ENCODE results near the gene SERTAD2.

The SERTAD2 gene

DNA sequence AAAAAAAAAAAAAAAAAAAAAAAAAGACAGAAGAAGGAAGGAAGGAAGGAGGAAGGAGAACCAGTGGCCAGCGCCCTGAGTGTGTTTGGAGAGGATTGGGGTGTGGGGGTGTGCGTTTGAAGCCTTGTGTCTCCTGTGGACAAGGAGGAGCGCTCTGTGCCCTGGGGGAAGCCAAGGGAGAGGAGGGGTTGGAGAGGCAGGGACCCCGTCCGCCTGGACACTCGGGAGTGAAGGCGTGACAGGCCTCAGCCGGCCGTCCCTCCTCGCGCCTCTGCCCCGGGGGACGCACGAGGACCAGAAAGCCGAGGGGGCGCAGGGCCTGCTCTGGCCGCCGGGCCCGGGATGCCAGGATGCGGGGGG, 44.9 kb downstream of the SERTAD2 start:
- no peak for DNase-seq (ENCODE audit: low read depth in 2 of 2)

DNA sequence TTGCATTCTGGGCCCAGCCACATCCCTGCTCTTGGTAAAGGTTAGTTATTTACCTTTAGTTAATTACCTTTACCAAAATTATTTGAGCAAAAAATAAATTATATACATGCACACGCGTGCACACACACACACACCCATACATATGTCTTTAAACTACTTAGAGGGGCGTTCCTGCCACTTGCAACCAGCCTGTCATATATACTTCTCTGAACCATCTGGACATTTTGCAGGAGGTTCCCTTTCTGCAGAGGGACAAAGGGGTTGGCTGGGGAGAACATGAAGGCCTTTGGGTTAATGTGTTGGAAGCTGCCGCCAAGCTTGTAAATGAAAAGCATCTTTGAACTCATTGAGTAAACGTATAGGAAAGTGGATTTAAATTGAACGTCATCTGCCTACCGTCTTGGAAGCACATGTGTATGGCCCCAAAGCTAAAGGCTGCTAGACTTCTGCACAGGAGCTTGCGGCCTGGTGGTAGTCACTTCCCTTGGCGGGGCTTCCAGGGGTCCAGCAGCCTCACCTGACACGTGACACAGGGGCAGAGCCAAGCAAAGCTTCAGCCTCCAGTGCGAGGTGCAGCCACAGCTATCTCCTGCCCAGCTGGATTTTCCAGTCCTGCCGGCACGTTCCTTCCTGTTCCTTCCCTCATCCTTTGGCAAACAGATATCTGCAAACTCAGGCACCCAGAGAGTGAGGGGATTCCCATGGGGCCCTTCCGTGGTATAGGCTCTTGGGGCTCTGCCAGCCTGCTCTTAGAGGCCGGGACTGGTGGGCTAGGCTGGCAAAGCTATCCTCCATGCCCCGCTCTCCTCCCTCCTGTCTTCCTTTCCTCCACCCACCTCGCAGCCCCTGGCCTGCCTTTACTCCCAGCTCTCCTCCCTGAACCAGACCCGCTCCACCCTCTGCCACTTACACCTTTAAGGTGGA, 46.1 kb downstream of the SERTAD2 start:
- no peak for DNase-seq (ENCODE audit: low read depth in 2 of 2)

DNA sequence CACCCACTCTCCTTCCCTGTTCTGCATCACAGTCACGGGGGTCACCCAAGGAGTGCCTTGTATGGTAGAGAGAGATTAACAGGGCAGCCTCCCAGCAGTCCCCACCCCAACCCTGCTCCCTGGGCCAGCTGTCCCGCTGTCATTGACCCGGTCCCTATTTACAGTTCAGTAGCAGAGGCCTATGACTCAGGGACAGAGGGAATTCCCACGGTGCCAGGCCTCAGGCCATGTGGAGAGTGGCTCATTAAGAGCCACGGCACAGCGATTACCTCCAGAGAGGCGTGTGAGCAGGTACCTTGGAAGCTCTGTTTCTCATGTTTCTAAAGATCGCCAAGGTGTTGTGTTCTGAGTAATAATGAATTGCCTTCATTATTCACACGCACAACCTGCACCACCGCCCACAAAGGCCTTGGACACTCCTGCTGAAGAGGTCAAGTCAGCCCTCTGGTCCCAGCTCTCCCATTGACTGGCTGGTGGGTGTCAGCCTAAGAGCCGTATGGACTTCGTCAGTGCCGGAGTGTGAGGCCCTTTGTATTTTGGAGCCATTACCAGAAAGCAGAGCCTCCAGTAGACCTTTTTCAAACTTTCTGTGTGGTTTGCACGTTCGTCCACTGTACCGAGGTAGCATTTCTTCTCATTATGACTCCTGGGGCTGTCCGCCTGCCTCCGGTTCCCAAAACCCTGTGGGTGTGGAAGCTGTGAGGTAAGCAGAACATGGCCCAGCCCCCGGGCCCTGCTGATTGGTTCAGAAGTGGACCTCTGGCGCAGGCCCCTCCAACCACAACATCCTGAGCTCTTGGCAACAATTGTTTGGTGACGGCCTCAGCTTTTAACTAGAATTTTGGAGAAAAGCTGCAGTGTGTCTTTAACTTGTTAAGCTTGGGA, 47.0 kb downstream of the SERTAD2 start:
- DNase-seq (ENCODE audit: low read depth in 2 of 2) = peak; percentile 66 to 79

DNA sequence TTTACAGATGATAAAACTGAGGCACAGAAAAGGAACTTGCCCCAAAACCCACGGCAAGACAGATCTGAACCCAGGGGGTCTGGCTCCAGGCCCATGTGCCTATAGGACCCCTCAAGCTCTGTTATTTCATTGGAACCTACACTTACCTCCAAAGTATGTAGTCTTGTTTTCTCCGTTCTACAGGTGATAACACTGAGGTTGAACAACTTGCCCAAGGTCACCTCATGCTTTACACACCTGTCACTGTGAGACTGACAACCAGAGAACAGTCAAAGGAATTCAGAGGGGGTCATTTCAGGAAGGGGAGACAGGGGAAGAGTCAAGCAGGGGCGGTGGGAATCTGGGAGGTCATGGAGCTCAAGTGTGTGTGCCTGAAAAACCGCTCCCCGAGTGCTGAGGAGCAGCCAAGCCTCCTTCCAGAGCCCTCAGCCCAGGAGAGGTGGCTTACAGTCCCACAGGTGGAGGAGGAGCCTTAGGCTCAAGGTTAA, 47.7 kb downstream of the SERTAD2 start:
- no peak for DNase-seq (ENCODE audit: low read depth in 2 of 2)

DNA sequence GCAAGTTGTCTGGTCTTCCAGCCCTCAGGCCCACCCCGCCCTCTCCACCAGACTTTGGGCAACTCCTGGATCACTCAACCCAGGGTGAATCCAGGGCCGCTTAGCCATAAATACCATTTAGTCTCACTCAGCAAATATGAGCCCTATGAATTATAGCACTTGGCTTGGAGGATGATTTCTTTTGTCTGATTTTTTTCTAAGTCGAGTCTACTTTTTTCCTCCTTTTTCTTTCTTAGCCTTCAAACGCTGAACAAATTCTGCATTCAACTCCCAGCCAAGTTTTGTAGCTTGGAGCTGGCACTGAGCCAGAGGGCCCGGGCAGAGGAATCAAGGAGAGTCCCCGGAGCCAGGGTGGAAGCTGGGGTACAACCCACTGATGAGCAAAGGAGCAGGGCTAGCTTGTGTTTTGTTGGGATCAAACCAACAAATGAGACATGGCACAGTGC, 48.7 kb downstream of the SERTAD2 start:
- no peak for DNase-seq (ENCODE audit: low read depth in 2 of 2)

DNA sequence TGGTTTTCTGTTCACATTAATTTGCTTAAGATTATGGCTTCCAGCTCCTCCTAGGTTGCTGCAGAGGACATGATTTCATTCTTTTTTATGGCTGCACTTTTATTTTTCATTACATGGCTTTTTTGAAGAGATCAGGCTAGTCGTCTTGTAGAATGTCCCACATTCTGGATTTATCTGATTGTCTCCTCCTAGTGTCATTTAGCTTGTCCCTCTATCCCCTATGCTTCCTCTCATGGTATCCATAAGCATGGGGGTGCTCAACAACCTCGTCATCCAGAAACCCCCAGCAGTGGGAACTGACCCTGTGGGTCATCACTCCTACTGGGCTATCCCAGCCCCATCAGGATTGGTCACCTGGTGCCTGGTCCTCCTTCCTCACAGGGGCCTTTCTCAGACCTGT, 49.6 kb downstream of the SERTAD2 start:
- DNase-seq (ENCODE audit: low read depth in 2 of 2) = no peak

DNA sequence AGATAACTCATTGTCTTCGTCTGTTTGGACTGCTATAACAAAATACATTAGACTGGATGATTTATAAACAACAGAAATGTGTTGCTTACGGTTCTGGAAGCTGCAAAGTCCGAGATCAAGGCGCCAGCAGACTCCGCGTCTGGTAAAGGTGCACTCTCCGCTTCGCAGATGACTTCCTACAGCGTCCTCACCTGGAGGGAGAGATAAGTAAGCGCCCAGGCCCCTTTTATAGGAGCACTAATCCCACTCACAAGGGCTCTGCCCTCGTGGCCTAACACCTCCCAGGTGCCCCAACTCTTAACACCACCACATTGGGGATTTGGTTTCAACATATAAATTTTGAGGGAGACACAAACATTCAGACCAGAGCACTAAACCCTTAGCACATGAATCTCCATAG, 51.3 kb downstream of the SERTAD2 start:
- DNase-seq (ENCODE audit: low read depth in 2 of 2) = no peak

DNA sequence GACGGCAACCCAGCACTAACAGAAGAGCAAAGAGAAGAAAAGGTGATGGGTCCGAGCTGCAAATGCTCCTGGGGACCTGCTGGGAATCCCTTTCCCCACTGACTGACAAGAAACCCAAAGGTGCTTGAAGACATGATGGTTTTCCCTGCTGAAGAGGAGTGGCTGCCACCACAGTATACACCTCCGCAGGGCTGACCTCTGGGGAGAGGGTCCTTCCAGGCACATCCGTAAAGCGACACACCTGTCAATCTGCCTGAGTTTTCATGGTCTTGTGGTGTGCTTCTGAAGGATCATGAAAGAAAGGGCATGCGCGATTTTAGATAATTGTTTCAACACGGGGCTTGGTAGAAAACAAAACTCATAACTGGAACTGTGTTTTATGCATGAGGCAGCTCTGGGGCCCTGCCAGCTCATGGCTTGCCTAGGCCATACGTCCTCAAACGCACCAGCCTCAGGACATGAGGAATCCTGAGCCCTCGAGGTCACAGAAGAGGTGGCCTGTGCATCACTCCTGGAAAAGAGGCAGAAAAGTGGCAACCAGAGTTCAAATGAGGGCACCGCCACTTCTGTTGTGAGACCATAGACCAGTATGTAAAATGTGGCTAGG, 51.8 kb downstream of the SERTAD2 start:
- no peak for DNase-seq (ENCODE audit: low read depth in 2 of 2)

DNA sequence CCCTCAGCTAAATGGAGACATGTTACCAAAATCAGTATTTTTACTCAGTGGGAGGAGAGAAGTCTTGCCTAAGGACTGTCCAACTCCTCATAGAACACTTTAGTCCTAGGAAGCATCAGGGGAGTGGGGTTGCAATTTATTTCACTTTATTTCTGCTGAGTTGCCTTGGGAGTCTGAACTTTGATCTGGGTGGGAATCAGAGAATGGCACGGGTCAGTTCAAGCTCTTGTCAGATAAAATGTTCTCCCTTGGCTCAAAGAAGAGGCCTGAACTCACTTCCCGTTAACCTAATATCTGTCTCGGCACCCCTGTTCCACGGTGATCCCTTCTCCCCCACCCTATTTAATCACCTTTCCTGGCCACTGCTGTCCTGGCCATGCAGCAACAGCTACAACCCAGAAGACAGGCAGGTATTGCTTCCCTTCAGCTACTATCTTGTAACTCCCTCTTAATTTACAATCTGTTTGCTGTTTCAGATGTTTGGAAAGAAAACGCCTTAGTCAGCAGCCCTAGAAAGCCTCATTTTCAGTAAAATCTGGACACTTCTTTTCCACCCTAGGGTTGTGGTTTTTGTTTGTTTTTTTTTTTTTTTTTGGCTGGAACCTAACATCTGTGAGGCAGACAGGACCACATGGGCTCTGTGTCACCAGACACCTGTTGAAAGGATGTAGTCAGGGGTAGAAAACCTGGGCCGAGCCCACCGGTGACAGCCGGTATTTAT, 52.5 kb downstream of the SERTAD2 start:
- no peak for DNase-seq (ENCODE audit: low read depth in 2 of 2)

DNA sequence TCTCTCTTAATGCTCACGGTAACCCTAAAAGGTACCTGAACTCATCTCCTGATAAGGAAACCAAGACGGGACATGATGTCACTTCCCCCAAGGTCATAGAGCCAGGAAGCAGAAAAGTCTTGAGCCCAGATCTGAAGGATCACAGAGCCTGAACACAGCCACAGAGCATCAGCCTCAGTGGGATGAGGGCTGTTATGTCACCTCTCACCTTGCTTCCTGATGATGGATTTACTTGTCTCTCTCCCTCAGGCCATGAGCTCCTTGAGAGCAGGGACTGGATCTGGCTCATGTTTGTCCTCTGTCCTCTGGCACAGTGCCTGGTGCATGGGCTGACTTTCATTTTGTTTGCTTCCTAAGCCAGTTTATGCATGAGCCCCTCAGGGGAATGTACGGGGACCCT, 54.2 kb downstream of the SERTAD2 start:
- DNase-seq (ENCODE audit: low read depth in 2 of 2) = no peak

DNA sequence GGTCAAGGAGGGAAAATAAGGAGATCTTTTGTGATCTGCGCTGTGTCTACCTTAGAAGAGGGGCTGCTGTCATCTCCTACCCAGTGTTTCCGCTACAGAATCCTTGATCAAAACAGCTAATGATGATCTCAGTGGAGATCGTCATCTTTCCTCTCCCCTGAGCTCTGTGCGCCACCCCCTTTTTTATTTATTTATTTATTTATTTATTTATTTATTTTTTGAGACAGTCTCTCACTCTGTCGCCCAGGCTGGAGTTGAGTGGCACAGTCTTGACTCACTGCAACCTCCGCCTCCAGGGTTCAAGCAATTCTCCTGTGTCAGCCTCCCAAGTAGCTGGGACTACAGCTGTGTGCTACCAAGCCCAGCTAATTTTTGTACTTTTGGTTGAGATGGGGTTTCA, 55.5 kb downstream of the SERTAD2 start:
- no peak for DNase-seq (ENCODE audit: low read depth in 2 of 2)

DNA sequence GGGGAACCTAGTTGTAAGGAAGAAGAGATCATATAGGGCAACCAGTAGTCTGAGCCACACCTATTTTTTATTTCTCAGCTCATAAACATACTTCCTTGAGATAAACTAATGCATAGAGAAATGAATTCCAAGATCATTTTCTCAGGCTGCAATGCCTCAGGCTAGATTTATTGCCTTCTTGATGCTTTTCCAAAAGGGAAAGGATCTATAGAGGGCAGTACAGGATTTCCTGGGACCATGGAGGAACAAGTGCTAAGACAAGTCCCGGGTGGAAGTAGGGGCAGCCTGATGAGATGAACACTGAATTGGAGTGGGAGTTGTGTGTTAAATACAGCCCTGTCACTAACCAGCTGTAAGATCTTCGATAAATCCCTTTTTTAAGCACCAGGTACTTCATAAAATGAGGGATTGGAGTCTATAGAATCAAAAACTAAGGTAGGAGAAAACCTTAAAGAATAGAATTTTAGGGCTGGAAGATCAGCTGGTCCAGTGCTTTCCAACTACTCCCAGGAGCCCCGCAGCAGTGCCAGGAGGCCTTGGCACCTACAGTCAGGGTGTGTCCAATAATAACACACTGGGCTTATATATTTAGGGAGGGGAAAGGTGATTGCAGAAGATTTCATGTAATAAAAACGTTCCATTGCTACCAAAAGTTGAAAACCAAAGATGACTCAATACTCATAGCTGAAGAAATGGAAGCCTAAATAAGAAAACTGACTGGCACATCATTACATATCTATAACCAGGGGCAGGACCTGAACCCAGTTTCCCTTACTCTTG, 58.1 kb downstream of the SERTAD2 start:
- DNase-seq (ENCODE audit: low read depth in 2 of 2) = no peak

DNA sequence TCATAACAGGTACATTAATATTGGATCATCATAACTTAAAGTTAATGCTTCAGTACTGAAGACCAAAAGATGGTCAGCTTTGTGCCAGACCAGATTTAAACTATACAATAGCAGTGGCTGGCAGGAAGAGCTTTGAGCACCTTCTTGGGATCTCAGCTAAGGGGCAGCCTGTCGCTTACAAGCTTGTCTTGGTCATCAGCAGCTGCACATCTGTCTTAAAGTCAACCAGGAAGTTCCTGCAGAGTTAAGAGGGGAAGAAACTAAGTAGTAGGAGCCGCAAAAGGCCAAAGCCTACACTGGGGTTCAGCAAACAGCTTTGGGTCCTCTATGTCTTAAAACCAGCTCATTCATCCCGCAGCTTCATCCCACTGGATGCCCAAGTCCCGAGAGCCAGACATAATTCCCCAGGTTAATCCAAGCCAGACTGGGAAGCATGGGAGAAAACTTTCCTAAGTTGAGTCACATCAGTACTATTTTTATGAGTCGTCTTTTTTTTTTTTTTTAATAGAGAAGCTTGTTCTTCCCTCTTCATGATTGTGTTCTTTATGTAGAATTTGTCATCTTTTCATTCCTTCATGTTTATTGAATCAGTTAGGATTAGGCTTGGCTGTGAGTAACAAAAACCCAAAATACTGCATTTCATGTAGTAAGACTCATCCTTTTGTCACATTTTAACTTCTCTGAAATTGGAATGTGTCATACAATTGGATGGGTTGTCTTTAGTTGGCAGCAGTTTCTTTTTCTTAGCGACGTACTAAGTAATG, 59.3 kb downstream of the SERTAD2 start:
- DNase-seq (ENCODE audit: low read depth in 2 of 2) = no peak

DNA sequence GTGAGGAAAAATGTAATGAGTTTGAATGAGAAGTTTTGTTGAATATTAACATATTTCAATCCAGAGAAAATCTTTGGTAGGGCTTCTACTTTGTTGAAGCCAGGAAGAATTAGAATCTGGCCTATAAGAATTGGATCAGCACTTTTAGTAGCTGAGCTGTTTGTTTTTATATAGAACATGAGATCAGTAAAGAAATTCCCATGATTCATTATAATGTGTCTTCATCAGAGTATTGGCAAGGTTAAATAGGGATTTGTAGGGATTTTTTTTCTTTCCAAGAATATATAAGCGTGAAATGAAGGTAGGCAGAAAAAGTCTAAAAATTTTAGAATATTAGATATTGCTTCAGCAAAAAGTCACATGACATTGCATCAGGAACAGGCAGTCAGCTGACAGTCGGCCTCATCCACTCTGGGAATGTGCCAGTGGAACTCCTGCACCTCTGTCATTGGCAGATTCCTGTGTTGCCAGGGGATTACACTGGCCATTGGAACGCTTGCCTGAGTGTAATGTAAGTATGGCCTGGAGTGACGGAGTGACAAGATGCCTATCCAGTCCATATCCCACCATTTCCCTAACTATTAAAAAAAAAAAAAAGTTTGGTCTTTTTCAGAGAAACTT, 60.6 kb downstream of the SERTAD2 start:
- no peak for DNase-seq (ENCODE audit: low read depth in 2 of 2)

DNA sequence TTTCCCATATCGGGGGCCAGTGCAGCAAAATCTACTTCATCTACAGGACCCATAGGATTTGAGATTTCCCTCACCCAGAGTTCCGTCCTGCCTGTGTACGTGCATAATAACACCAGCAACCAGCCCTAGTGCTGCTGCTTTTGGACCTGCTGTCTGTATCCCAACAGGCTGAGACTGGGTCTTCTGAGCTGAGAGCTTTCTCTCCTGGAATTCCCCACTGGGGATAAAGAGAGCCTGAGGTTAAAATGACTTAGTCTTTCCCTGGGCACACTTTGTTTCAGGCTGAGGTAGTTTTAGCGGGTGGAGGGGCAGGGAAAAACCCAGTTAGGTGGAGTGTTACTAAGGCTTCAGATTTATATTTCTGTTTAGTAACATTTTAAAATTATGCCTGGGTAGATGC, 62.5 kb downstream of the SERTAD2 start:
- no peak for DNase-seq (ENCODE audit: low read depth in 2 of 2)

DNA sequence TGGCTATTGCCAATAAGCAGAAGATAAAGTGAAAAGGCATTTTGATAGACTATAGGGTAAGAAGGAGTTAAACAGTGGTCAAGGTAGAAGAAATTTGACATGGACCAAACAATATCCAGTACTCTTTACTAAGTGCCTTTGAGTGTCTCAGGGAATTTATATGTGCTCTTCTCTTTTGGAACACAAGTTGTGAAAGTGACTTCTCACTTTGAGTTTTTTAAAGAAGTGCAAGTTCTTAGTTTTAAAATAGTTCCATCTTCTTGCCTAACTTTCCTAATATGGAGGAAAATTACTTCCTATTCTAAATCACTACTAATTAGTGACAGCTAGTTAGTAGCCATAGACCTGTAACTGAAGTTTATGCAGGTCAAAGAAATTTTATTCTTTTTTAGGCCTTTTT, 66.2 kb downstream of the SERTAD2 start:
- DNase-seq (ENCODE audit: low read depth in 2 of 2) = no peak

DNA sequence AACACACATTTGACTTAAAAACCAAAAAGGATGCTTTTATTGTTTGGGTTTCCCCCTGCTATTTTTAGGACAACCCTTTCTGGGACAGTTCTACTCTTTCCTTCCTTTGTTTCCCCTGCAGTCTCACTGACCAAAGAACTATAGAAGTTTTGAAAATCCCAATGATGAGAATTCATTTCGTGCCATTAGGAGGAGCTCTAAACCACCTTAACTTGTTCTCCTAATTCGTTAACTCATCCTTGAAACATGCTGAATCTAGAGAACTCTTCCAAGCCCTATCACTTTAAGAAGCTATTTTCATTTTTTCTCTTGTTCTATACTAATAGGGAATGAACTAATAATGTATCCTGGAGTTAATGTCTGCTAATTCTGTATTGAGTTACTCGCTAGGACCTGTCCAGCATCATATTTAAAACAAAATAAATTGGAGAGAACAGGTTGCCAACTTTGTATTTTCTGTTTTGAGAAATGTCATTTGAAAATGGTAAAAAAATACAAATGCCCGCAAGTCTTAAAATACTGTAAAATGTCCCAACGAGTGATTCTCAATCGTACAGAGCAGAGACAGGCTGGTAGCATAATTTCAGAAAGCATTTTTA, 66.7 kb downstream of the SERTAD2 start:
- no peak for DNase-seq (ENCODE audit: low read depth in 2 of 2)

DNA sequence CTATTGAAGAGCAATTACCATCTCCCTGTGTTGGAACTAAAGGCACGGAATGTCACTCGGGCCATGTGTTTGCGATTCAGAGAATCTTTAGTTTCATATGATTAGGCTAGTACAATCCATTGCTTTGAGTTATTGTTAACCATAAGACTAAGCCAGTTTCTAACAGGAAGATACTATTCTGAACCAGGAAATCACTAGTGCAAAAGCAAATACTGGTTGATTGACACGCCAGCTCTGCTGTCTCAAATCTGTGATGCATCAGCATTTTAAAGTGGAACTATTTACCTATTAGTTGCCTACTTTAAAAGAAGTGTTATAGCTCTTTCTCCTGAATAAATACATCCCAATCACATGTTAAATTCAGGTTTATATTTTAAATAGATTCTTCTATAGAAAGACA, 67.7 kb downstream of the SERTAD2 start:
- DNase-seq (ENCODE audit: low read depth in 2 of 2) = no peak

DNA sequence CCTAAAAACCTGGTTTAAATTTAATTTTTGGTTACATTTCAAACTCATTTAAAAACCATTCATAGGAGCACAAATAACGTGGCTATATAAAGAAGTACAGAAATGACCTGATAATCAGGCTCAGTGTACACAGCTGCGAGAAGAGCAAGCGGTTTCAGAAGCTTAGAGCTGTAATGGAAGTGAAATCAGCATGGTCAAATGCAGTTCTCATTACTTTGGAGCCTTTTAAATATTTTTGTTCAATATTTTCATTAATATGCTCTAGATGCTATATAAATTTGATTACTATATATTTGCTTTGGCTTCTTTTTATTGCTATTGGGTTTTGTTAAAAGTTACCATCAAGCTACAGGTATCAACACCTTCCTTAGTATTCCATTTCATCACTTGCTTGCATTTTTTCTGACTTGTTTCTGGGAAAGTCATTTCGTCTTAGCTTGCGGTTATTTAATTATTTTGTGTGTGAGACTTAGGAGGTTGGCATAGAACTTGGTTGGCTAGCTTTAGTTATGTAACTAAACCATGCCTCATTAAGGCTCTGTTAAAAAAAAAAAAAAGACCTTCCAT, 70.9 kb downstream of the SERTAD2 start:
- DNase-seq (ENCODE audit: low read depth in 2 of 2) = no peak
